HEK293 (cell line): ENCODE data around the gene CACNG1.

Experiments
- CTCF ChIA-PET: fragments of 350-600 bp; formaldehyde crosslinking; extraction: SDS; loops from one replicate; lab custom pipeline; 2021; ENCODE audit warnings: antibody characterized with exemption; lab: Yijun Ruan, JAX
- POLR2A ChIA-PET: fragments of 300-600 bp; formaldehyde crosslinking; extraction: SDS; loops from one replicate; lab custom pipeline; 2020; ENCODE audit warnings: antibody characterized with exemption, inconsistent platforms; lab: Yijun Ruan, JAX
- H3K27ac ChIP-seq: fragments of 200-500 bp; sonication (Bioruptor generic); 2 replicates; pipeline ENCODE4 v1.5.1; 2014; ENCODE audit warnings: low read depth, low read length, control low read depth, inconsistent platforms; ENCODE audit errors: extremely low read depth
- H3K36me3 ChIP-seq, 2 experiments: fragments of 200-500 bp in 1 of 2; sonication (Bioruptor generic) in 1 of 2; 1 replicate in 1 of 2; 2 replicates in 1 of 2; pipeline ENCODE4 v1.5.1; 2014 to 2017; ENCODE audit warnings: inconsistent platforms in 2 of 2, low read length in 2 of 2; ENCODE audit not compliant: control insufficient read depth in 2 of 2, insufficient read depth in 1 of 2
- H3K4me1 ChIP-seq: fragments of 200-500 bp; sonication (Bioruptor generic); 2 replicates; pipeline ENCODE4 v1.5.1; 2014; ENCODE audit warnings: mild to moderate bottlenecking, low read length, inconsistent platforms; ENCODE audit not compliant: control insufficient read depth, insufficient read depth
- H3K4me3 ChIP-seq: 2 replicates; pipeline ENCODE4 v1.5.1; 2011; ENCODE audit warnings: low read depth, mild to moderate bottlenecking, control low read depth, low read length, moderate library complexity
- H3K9me3 ChIP-seq: fragments of 200-500 bp; sonication (Bioruptor generic); 2 replicates; pipeline ENCODE4 v1.5.1; 2014; ENCODE audit warnings: low read depth, low read length, inconsistent platforms; ENCODE audit not compliant: control insufficient read depth, insufficient read depth
- HOXA7 ChIP-seq: sonication (generic); formaldehyde crosslinking; IDR thresholded peaks from 2 replicates; pipeline ENCODE4 v1.8.1; 2022; ENCODE audit warnings: missing genetic modification reagents, borderline replicate concordance
- INSM2 ChIP-seq: fragments of 450-650 bp; formaldehyde crosslinking; IDR thresholded peaks from 2 replicates; pipeline ENCODE4 v1.5.1; 2016; ENCODE audit warnings: missing biosample characterization, missing genetic modification characterization
- KLF9 ChIP-seq: fragments of 450-650 bp; formaldehyde crosslinking; IDR thresholded peaks from 2 replicates; pipeline ENCODE4 v1.5.1; 2016; ENCODE audit warnings: missing biosample characterization, missing genetic modification characterization, low read depth
- OSR2 ChIP-seq: fragments of 450-650 bp; formaldehyde crosslinking; IDR thresholded peaks from 2 replicates; pipeline ENCODE4 v1.5.1; 2016; ENCODE audit warnings: missing biosample characterization, missing genetic modification characterization
- RBAK ChIP-seq: fragments of 450-650 bp; formaldehyde crosslinking; IDR thresholded peaks from 2 replicates; pipeline ENCODE4 v1.5.1; 2016; ENCODE audit warnings: missing biosample characterization, missing genetic modification characterization
- SCRT2 ChIP-seq: fragments of 450-650 bp; formaldehyde crosslinking; IDR thresholded peaks from 2 replicates; pipeline ENCODE4 v1.5.1; 2016; ENCODE audit warnings: missing biosample characterization, missing genetic modification characterization
- ZBTB17 ChIP-seq: fragments of 450-650 bp; formaldehyde crosslinking; IDR thresholded peaks from 2 replicates; pipeline ENCODE4 v1.5.1; 2016; ENCODE audit warnings: missing biosample characterization, missing genetic modification characterization
- ZBTB6 ChIP-seq: fragments of 450-650 bp; formaldehyde crosslinking; IDR thresholded peaks from 2 replicates; pipeline ENCODE4 v1.5.1; 2017; ENCODE audit warnings: missing biosample characterization, missing genetic modification characterization
- ZNF114 ChIP-seq: fragments of 450-650 bp; formaldehyde crosslinking; IDR thresholded peaks from 2 replicates; pipeline ENCODE4 v1.5.0; 2017; ENCODE audit warnings: missing biosample characterization, missing genetic modification characterization
- ZNF140 ChIP-seq: fragments of 450-650 bp; formaldehyde crosslinking; IDR thresholded peaks from 2 replicates; pipeline ENCODE4 v1.5.1; 2016; ENCODE audit warnings: missing biosample characterization, missing genetic modification characterization
- ZNF16 ChIP-seq: fragments of 450-650 bp; formaldehyde crosslinking; IDR thresholded peaks from 2 replicates; pipeline ENCODE4 v1.5.1; 2016; ENCODE audit warnings: low read depth, missing biosample characterization, missing genetic modification characterization
- ZNF366 ChIP-seq: fragments of 450-650 bp; formaldehyde crosslinking; conservative IDR thresholded peaks from 2 replicates; pipeline ENCODE4 v1.5.1; 2016; ENCODE audit warnings: missing biosample characterization, missing genetic modification characterization
- ZNF433 ChIP-seq: fragments of 450-650 bp; formaldehyde crosslinking; IDR thresholded peaks from 2 replicates; pipeline ENCODE4 v1.5.1; 2016; ENCODE audit warnings: missing biosample characterization, missing genetic modification characterization, low read depth
- ZNF449 ChIP-seq: fragments of 450-650 bp; formaldehyde crosslinking; IDR thresholded peaks from 2 replicates; pipeline ENCODE4 v1.5.1; 2017; ENCODE audit warnings: missing biosample characterization, mild to moderate bottlenecking, missing genetic modification characterization, moderate library complexity
- ZNF549 ChIP-seq: fragments of 450-650 bp; IDR thresholded peaks from 2 replicates; pipeline ENCODE4 v1.5.1; 2018; ENCODE audit warnings: missing biosample characterization, missing genetic modification characterization, mild to moderate bottlenecking, inconsistent platforms, moderate library complexity
- ZNF555 ChIP-seq: fragments of 450-650 bp; formaldehyde crosslinking; conservative IDR thresholded peaks from 2 replicates; pipeline ENCODE4 v1.5.1; 2017; ENCODE audit warnings: missing biosample characterization, mild to moderate bottlenecking, missing genetic modification characterization, inconsistent platforms
- ZNF610 ChIP-seq: fragments of 450-650 bp; formaldehyde crosslinking; IDR thresholded peaks from 2 replicates; pipeline ENCODE4 v1.5.1; 2016; ENCODE audit warnings: missing biosample characterization, missing genetic modification characterization, borderline replicate concordance
- ZNF776 ChIP-seq: fragments of 450-650 bp; formaldehyde crosslinking; IDR thresholded peaks from 2 replicates; pipeline ENCODE4 v1.5.0; 2017; ENCODE audit warnings: missing biosample characterization, missing genetic modification characterization, borderline replicate concordance
- ZNF791 ChIP-seq: fragments of 450-650 bp; formaldehyde crosslinking; IDR thresholded peaks from 2 replicates; pipeline ENCODE4 v1.5.1; 2016; ENCODE audit warnings: missing biosample characterization, missing genetic modification characterization
- ZSCAN23 ChIP-seq: fragments of 450-650 bp; formaldehyde crosslinking; IDR thresholded peaks from 2 replicates; pipeline ENCODE4 v1.5.1; 2016; ENCODE audit warnings: missing biosample characterization, missing genetic modification characterization
- TF ChIP-seq, protein P1 (sequence below): fragments of 450-650 bp; formaldehyde crosslinking; IDR thresholded peaks from 2 replicates; pipeline ENCODE4 v1.5.1; 2017; ENCODE audit warnings: missing biosample characterization, missing genetic modification characterization
- TF ChIP-seq, protein P2 (sequence below): fragments of 450-650 bp; formaldehyde crosslinking; IDR thresholded peaks from 2 replicates; pipeline ENCODE4 v1.5.1; 2016; ENCODE audit warnings: missing biosample characterization, missing genetic modification characterization, low read depth

The CACNG1 gene

GRCh38 chr17:67011527-67012175, 32.7 kb upstream of the CACNG1 start:
- Histone ChIP-seq H3K9me3 (no peaks in the 10 kb centered on the region), H3K4me1 (no peaks in the 10 kb centered on the region)
- CTCF ChIA-PET, result no interaction called here
- TF ChIP-seq INSM2, result no peak
- no peak for TF ChIP-seq ZNF140 (tag by site-specific recombination)
- no peak for TF ChIP-seq ZNF366 (tag by site-specific recombination)
- TF ChIP-seq ZNF791 (tag by site-specific recombination), result no peak
- no peak for TF ChIP-seq HOXA7
- no peak for TF ChIP-seq KLF9 (tag by site-specific recombination)
- no peak for TF ChIP-seq ZNF776 (tag by site-specific recombination)
- no peak for TF ChIP-seq ZNF16 (tag by site-specific recombination)
- TF ChIP-seq, protein P1, sequence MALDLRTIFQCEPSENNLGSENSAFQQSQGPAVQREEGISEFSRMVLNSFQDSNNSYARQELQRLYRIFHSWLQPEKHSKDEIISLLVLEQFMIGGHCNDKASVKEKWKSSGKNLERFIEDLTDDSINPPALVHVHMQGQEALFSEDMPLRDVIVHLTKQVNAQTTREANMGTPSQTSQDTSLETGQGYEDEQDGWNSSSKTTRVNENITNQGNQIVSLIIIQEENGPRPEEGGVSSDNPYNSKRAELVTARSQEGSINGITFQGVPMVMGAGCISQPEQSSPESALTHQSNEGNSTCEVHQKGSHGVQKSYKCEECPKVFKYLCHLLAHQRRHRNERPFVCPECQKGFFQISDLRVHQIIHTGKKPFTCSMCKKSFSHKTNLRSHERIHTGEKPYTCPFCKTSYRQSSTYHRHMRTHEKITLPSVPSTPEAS (tag by site-specific recombination), result no peak
- TF ChIP-seq ZNF549 (tag by site-specific recombination), result no peak
- TF ChIP-seq OSR2 (tag by site-specific recombination), result no peak
- no peak for TF ChIP-seq ZNF433 (tag by site-specific recombination)
- no peak for TF ChIP-seq ZBTB17 (tag by site-specific recombination)
- no peak for TF ChIP-seq ZNF114 (tag by site-specific recombination)
- TF ChIP-seq RBAK (tag by site-specific recombination), result no peak
- TF ChIP-seq, all 188 proteins: peak for 0
- no peak overlapping the region for H3K27ac ChIP-seq
- POLR2A ChIA-PET, result no interaction called here
- H3K4me3 ChIP-seq, result no peak overlapping the region
- no peaks in the 10 kb centered on the region for H3K36me3 ChIP-seq

DNA sequence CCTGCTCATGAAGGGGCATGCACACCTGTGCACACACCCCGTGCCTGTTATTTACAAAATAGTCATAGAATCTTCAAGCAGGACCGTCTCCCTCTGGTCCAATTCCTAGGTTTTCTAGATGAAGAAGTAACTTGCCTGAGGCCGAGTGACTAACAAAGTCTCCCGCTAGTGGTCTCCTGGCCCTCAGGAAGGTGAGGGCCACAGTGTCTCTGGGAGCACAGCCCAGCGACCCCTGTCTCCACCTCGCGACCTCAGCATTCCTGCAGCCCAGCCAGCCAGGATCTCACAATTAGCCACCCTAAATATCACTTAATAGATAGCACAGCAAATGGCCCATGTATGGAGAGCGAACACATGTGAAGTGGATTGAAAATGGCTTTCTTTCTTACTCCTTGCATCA, 30.5 kb upstream of the CACNG1 start:
- no peaks in the 10 kb centered on the region for H3K9me3 ChIP-seq
- no peaks in the 10 kb centered on the region for H3K4me1 ChIP-seq
- ChIA-PET POLR2A (no interaction called here), CTCF (interaction anchor here (0.6 kb wide), 2 partner anchors 676 to 1469 kb away, joined by 4 to 5 read pairs; no protein-coding TSS in a partner anchor)
- H3K4me3 ChIP-seq, result no peak overlapping the region
- 0 out of 2 replicates have a peak, but pooled peaks have one; percentile 26 for TF ChIP-seq ZNF449 (tag by site-specific recombination)
- no peak for TF ChIP-seq ZNF610 (tag by site-specific recombination)
- H3K36me3 ChIP-seq, result no peaks in the 10 kb centered on the region
- no peak overlapping the region for H3K27ac ChIP-seq

GRCh38 chr17:67015001-67015400, 29.4 kb upstream of the CACNG1 start:
- no peaks in the 10 kb centered on the region for H3K9me3 ChIP-seq

More at GRCh38 chr17:67015001-67015400, 29.4 kb upstream of the CACNG1 start:
- H3K4me3 ChIP-seq, result no peak overlapping the region
- CTCF ChIA-PET, result no interaction called here
- no peaks in the 10 kb centered on the region for H3K36me3 ChIP-seq
- H3K27ac ChIP-seq, result no peak overlapping the region
- H3K4me1 ChIP-seq, result no peaks in the 10 kb centered on the region
- TF ChIP-seq, protein P2, sequence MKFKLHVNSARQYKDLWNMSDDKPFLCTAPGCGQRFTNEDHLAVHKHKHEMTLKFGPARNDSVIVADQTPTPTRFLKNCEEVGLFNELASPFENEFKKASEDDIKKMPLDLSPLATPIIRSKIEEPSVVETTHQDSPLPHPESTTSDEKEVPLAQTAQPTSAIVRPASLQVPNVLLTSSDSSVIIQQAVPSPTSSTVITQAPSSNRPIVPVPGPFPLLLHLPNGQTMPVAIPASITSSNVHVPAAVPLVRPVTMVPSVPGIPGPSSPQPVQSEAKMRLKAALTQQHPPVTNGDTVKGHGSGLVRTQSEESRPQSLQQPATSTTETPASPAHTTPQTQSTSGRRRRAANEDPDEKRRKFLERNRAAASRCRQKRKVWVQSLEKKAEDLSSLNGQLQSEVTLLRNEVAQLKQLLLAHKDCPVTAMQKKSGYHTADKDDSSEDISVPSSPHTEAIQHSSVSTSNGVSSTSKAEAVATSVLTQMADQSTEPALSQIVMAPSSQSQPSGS (tag by site-specific recombination), result no peak
- TF ChIP-seq SCRT2 (tag by site-specific recombination) (peak; percentile 39; the same call in 1 of the 2 replicates), ZBTB6 (tag by site-specific recombination) (no peak), ZSCAN23 (tag by site-specific recombination) (no peak), ZNF555 (tag by site-specific recombination) (no peak)
- TF ChIP-seq, all 188 proteins: peak for 1
- POLR2A ChIA-PET, result no interaction called here
